GM19239 (cell line): ENCODE measurements around the gene CENPP.

Source experiments
- DNase-seq: peaks from one replicate; pipeline ENCODE4 v3.0.0; 2011; ENCODE audit warnings: low spot score; ENCODE audit not compliant: insufficient read length
- FAIRE-seq: peaks from 2 replicates; lab custom pipeline; 2011; peaks lifted over from hg19 to GRCh38; lab: Jason Lieb, UNC

CENPP gene

DNA sequence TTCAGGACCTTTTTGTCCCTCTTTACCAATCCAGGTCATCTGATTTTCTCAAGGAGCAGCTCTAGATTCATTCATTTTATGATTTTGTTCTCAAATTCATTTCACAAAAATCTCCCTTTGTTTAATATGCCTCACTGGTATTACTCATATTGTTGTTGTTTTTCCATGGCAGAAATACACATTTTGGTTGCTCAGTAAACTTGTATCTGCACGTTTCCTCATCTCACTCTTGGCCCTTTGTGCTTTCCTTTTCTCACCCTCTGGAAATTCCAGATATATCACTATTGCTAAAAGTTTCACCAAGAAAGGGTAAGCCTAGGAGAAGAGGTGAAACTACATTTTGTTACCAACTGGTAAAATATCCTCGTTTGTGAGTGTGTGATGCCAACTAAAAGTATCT is 141.8 kb downstream of the CENPP start:
- FAIRE-seq, result no peak
- DNase-seq, result no peak

DNA sequence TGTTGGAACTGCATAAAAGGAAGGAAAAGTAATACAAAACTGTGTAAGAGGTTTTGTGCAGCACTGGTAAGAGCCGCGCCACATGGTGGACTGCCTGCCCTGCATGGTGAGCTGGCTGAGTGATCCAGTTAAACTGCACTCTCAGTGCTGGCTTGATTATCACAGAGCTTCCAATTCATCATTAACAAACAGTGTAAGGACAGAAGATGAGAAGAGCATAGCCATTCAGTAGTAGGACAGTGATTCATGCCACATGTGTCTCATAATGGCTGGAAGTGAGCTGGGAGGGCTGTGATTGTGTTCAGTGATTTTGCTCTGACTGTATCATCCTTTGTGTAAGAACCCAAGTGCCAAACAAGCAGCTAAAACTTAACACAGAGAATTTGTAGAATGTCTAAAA is 142.5 kb downstream of the CENPP start:
- DNase-seq (no peak), FAIRE-seq (no peak)

DNA sequence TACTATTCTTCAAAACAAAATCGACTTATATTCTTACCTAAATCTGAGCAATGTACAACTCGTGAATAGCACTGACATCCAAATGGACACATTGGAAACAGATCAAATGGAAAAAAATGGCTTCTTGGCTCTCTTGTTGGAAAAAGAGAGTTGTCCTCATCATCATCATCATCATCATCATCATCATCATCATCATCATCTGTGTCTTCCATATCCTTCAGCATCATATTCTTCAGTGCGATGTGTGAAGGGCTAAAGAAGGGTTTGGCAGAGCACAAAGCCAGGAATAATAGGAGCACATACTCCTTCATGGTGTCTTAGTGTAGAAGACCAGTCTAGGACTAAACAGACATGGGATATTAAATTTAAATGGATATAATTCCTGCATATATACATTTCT is 148.8 kb downstream of the CENPP start:
- FAIRE-seq (no peak), DNase-seq (no peak)

DNA sequence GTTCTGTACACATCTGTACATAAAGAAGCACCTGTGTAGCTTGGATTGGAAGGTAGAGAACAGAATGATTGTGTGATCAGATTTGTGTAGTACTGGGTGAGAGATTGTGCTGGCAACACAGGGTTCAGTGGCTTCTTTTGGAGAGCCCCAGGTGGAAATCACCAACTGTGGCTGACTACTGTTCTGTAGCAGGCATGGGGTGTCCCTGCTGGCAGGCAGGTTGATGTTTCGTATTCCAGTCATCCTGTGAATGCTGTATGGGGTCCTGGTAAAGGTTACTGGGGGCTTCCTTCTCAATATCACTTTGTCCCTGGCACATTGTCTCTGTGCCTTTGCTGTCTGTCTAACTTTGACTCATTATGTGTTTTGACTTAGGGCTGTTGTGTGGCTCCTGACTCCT is 151.2 kb downstream of the CENPP start:
- FAIRE-seq (no peak), DNase-seq (no peak)

DNA sequence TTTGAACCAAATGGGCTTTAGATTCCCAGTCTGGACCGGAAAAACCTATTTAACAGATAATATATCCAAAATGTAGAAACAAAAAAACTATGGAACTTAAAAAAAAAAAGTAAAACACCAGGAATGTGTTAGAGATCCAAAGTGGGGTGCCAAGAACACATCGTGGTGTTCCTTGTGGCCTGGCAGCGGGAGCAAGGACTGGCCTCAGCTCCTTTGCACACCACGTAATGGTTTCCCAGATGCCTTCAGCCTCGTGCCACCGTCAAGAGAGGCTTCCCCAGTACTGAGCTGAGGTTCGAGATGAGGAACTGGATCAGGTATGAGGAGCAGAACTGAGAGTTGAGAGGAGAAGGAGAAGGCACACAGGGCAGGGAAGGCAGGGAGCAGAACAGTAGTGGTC is 153.0 kb downstream of the CENPP start:
- DNase-seq (no peak), FAIRE-seq (no peak)

DNA sequence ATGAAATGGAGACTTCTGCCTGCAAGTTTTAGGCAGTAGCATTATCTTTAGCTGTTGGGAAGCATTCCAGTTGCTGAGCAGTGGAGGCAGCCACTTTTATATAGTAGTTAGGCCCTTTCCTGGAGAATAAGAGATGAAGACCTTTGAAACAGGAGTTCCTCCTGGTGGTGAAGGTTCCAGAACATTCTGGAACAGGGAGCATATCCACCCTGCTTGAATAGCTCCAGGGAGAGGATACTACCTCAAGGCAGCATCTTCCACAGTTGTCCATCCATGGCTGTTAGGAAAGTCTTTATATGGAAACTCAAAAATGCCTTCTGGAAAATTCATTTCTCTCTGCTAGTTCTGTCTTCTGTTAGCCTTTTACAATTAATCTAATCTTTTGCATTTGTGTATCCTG is 153.6 kb downstream of the CENPP start:
- no peak for FAIRE-seq
- DNase-seq, result no peak

DNA sequence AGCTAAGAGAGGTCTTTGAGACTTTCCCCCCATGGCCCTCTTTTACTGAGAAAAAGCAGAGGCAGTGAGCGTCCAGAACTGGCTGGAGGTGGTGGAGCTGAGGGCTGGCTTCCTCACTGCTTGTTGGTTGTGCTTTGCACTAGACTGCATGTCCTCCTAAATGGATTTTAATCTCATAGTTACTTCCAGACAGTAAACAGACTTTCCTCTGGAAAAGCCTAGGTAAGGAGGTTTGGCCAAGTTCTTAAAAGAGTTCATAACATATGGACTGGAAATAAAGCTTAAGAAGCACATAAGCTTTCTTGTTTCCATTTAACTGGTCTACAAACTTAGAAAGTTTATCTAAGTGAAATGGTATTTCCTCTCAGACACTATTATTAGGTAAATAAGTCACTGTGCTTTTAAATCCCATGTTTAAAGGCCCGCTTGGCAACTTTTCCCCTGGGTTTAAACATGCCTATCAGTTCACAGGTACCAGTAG is 154.6 kb downstream of the CENPP start:
- FAIRE-seq (no peak), DNase-seq (no peak)

DNA sequence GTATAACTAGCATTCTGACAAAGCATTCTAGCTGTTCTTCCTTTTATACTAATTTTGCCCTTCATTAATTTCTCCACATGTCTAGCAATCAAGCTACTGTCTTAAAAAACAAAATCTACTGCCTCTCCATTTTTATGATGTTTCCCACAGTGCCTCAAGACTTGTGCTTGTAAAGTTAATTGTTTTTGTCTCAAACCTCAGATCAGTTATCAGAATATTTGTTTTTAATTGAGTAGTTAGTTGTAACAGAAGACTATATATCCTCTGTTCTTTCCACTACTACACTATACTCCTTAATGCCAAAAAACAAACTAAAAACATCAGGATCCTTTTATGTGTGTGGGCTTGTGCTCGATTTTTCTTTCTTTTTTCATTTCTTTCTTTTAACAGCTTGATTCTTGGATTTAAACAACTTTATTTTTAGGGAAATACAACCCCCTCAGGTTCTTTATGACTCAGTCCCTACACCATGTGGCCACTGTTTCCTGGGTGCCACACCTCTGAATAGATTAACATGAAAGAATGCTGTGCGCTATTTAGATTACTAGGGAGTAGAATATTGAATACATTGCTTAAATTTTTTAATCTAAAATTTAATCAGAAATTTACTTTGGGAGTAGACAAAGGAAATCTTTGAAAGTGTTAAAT is 155.4 kb downstream of the CENPP start:
- FAIRE-seq, result no peak
- no peak for DNase-seq

DNA sequence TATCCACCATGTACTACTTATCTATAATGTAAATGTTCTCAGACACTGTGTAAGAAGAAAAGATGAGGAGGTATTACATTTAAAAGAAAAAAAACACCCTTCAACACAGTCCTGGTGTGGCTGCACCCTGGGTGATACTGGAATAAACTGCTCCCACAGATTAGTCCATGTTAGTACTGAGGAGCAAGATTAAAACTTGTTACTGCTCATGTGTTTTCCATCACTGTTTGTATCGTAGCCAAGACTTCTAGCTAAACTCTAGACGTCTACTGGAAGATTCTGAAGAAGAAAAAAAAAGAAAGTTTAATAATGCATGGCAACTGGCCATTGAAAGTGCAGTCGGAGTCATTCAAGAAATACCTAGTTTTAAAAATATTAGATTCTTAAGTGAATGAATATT is 156.6 kb downstream of the CENPP start, which contains the start of gene ASPN:
TSS of gene ASPN (minus strand) at position 178 of the 400 bp plus-strand sequence.
- FAIRE-seq, result no peak

DNA sequence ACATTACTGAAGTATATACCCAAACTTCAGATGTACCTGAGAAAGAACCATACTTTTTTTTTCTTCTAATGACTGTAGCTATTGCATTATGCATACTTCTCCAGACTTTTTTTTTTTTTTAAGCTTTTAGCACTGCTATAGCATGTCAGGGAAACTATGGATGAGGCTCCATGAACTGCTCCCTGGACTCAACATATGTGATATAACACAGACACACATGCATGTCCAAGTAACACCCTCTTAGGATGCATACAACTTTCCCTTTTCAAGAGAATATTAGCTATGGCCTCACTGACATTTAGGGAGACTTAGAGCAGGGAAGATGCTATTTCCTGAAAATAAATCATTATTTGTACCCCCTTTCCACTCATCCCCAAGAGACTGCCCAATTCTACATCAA is 157.1 kb downstream of the CENPP start:
- no peak for DNase-seq
- FAIRE-seq, result no peak

More for the DNA sequence above, 156.6 kb downstream of the CENPP start, which contains the start of gene ASPN:
- no peak for DNase-seq

DNA sequence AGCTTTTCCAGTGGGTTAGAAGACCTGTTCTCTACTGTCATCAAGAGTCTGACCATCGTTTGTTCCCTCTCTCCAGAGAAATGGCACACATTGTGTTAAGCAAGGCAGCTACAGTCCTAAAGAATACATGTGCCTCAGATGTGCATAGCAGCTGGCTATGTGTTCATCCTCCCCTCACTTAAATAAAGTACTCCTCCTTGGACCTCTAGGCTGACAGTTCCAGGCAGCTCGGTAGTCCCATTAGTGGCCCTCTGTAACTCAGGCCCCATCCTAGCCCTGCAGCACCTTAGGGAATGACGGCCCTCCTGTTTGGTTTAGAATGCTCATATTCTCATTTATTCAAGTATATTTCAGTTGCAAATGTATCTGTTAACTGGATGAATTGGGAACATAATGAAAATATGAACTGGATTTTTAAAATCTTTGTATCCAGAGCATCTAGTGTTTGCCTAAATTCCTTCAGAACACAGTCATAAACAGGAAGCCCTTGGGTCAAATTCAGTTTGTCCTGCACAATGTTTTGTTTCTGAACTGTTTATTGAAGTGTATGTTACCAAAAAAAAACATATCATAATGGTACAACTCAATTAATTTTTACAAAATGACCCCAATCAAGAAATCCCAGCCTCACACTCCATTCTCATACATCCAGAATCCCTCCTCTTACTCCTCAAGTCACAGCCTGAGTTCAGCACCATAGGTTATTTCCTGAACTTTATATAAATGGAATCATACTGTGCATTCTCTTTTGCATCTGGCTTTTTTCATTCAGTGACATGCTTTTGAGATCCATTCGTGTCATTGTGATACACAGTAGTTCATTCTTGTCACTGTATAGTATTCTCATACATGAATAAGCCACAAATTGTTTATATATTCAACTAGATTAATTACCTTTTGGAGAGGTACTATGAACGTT is 158.1 kb downstream of the CENPP start:
- no peak for FAIRE-seq
- no peak for DNase-seq

DNA sequence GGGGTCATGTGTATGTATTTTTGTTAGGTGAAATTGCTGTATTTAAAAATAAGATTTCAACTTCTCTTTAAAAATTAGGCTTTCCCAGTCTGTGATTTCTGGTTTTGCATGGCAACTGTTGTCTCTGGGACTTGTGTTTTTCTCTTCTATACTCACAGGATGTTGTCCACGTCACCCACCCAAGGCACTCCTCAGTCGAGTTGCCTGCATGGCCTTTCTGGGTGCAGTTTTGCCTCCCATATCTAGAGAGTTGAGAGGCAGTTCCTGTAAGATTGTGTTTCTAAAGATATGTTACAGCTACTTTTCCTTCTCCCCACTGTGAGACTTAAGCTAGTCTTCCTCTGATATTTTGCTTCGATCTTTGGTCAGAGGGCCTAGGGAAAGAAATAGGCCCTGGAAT is 158.8 kb downstream of the CENPP start:
- no peak for DNase-seq
- FAIRE-seq, result no peak

DNA sequence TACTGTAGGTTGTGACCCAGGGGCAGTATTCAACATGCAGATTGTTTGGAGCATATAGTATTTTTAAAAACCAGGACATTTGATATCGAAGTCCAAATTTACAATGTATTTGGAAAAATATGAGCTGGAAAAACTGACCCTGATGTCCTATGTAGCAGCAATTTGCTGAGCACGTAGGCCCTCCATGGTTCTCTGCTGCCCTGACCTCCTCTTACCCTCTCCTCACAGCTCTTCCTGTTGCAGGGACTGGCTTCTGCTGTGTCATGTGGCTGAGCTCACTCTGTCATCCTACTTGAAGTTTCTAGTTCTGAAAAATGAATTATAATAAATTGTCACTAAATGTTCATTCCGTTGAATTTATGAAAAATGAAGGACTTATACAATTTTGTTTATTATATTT is 160.6 kb downstream of the CENPP start:
- no peak for FAIRE-seq

DNA sequence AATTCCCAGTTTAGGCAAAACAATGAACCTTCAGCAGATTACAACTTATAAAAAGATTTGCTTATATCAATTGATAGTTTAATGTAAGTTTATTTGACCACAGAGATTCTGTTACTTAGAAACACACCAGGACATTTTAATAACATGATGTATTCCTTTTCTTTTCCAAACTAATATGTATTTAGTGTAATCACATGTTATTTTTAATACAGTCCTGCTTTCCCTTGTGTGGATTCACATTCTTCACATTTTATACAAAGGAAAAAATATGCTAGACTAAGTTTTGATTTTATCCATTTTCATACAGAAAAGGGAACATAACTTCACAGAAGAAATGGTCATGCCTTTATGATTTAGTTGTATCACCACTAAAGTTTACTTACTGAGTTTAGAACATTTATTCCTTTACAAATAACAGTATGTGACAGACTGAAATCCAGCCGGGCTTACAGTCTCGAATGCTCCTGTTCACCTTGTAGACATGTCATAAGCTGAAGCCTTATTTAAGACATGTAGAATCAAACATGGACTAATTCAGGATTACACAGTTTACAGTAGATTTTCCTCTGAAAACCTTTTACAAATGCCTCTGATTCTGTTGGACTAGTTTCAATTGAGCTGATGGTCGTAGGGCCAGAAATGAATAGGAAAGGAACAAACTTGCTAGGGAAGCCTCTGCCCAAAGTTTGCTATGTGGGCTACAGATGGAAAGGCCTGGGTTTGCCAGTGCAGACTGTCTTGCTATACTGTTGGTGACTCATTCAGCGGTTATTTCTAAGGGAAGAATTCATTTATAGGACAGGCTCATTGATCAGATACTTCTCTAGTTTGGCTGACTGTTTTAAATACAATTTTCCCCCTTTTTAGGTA is 163.2 kb downstream of the CENPP start:
- DNase-seq (no peak), FAIRE-seq (no peak)

More for the DNA sequence above, 160.6 kb downstream of the CENPP start:
- DNase-seq, result no peak

DNA sequence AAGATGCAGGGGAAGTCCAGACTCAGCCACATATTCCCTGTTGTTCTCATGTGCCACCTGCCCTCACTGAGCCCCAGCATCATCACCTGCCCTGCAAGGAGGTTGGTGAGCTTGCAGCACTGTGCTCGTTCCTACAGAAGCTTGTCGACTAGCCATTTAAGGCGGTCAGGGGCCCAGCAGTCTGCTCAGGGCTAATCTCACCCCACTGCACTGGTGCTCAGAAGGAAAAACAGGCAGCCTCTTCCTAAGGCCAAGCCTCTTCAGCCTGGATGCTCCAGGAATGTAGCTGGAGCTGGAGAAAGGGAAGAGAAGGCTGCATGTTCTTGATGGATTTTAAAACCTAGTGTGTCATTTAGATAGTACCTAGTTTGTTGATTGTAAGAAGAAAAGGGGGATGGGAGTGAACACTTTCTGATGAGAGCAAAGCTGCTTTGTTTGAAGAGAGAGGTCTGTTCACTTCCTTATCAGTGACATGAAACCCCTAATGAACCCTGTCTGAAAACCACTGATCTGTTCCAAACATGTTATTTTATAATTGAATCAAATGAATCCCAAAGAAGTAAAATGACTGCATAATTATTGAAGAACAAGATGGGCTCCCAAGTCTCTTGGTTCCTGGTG is 167.1 kb downstream of the CENPP start:
- no peak for DNase-seq
- no peak for FAIRE-seq

DNA sequence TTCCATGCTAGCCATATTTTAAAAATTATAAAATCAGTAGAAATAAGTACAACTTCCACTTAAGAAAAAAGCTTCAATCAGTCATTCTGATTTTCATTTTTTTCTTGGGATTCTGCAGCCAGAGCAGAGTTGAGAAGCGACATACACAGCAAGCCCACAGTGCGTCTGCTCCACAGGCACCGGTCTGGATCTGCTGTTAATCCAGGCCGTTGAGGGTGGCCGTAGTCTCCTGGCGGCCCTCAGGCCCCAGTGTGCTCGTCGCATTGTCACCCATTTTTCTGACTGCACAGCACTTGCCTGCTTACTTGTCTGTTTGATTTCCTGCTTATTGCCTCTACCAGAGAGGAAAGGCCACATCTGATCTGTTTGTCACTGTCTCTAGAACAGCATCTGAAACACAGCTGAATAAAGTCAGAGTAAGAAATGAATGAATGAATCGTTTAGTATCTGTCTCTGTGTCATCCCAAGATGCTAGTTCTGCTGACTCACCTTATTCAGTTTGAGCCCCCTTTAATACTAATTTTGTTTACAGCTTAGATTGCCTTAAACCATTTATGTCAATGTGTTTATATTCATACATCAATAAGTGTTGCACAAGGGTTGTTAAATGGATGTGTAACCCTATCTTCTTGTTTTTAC is 168.1 kb downstream of the CENPP start:
- FAIRE-seq, result no peak
- DNase-seq, result no peak

DNA sequence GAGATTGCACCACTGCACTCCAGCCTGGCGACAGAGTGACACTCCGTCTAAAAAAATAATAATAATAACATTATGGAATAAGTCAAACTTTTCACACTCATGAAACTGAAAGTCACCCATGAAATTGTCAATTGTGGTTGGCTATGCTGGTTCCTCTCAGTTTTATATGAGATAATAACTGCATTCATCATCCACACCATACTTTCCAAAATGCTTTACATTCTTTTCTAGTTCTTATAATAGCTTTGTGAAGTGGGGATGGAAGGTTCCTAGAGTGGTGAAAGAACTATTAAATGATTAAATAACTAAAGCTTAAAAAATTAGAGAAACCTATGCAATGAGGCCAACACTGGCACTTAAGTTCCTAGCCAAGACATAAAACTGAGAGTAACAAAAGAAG is 169.1 kb downstream of the CENPP start:
- DNase-seq (no peak), FAIRE-seq (no peak)

DNA sequence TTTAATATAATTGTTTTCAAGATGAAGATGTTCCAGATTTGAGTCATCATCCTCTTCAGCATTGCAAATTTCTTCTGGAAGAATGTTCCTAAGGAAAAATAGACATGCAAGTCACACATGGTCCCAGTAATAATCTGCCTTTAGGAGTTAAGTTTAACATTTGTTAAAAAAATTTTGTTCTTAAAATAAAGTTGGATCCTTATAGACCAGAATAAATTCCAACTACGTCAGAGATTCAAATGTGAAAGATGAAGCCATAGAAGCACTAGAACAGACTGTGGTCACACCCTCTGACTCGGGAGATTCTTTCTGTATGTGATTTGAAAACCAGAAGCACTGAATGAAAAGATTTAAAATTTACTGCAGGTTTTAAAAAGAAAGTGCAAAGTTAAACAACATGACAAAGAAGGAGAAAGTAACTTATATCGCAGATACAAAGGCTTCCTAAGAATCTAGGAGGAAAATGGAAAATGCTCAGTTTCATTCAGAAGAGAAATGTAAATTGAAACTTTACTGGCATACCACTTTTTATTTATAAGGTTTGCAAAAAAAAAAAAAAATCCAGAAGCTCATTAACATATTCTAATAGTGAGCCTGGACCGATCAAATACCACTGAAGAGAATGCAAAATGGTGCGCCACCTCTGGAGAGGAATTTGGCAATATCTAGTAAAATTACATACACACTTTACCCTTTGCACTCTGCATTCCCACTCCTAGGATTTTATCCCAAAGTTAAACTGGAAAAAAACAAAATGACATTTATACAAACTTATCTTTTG is 170.8 kb downstream of the CENPP start:
- FAIRE-seq (no peak), DNase-seq (no peak)

DNA sequence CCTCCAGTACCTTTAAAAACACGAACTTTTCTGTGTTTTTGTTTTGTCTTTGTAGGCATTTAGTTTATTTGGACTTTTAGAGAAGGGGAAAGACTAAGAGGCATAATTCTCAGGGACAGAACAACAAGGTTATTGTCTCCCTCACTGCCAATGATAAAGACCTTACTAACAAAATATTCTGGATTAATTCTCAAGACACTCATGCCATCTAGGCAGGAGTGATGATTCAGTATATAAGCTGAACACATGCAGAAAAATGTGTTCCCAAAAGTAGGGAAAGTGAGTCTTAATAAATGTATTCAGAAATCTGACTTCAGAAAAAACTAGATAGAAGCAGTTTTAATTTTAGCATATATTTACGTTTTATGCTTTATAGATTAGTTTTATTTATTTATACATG is 173.9 kb downstream of the CENPP start:
- no peak for FAIRE-seq
- DNase-seq, result no peak
